ENCODE results near the gene COX19. TPM values are rescaled to one million over a fixed set of nuclear protein-coding genes. Genes with fewer than 3 reads are reported as not detected.
A peak's percentile ranks its signal among the peaks of the same experiment; 100 is the strongest.

The COX19 gene
- total and polyA plus RNA-seq, 2 experiments from 2014 or later, result 11.7 to 12.6 TPM

DNA sequence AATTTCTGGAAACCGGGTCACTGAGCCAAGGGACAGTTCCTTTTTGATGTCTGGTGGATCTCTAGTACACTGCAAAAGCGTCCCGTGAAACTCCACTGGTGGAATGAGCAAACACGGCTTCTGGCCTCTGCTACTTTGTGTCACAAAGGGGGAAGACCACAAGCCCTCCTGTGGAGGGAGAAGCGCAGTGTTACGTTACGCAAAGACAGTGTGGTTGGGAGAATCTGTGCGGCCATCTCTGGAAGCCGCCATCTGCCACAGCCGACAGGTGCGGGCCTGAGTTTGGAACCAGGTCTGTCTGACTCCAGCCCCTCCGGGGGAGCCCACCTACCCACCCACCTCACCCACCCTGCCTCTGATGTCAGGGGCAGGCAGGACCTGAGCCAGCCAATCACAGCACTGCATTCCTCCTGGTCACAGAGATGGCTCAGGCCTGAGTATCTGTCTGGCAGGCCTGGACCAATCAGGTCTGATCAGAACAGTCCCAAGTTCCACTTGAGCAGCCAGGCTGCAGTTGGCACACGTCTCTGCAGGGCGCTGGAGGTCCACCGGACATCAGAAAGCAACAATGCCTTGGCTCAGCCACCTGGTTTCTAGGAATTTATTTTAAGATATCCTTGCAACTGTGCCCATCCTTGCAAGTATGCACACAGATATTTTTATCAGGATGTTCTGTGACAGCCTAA is 4.7 kb upstream of the COX19 start:
- Histone ChIP-seq H3K9me2 (ENCODE audit: insufficient read depth) (no peaks in the 10 kb centered on the region), H3K4me1 (ENCODE audit: insufficient read depth) (no peaks in the 10 kb centered on the region), H3F3A (replicated peaks; ENCODE audit: low read depth) (no peaks in the 10 kb centered on the region), H4K20me1 (replicated peaks; ENCODE audit: insufficient read depth) (no peaks in the 10 kb centered on the region), H3K27me3 (ENCODE audit: insufficient read depth) (no peaks in the 10 kb centered on the region), H3K79me2 (replicated peaks; ENCODE audit: insufficient read depth) (no peaks in the 10 kb centered on the region), H3K27ac (ENCODE audit: low read depth) (no peak overlapping the region), H3K36me3 (ENCODE audit: insufficient read depth) (no peaks in the 10 kb centered on the region), H3K4me3 (no peak overlapping the region), H2AFZ (peak overlapping the region; percentile 56; the same call in 1 of the 2 replicates), H3K4me2 (no peak overlapping the region)
- Mint-ChIP-seq H3K36me3 (ENCODE audit: low read depth) (no peaks in the 10 kb centered on the region), H3K27me3 (ENCODE audit: insufficient read depth, low read depth, poor library complexity) (no peaks in the 10 kb centered on the region), H3K4me3 (no peak overlapping the region), H3K9me3 (no peaks in the 10 kb centered on the region; the same call in 2 of the 3 replicates), H3K27ac (no peak overlapping the region), H3K4me1 (peaks cover 2% of the 10 kb centered on the region; the same call in 2 of the 3 replicates)
- TF ChIP-seq NANOG (IDR thresholded peaks at IDR 0.05; ENCODE audit: borderline replicate concordance) (no peak), EZH2 (IDR thresholded peaks at IDR 0.05; ENCODE audit: low read depth, unreplicated experiment) (no peak), JUNB (IDR thresholded peaks at IDR 0.05; ENCODE audit: unreplicated experiment) (no peak), CREB1 (CRISPR knock-in tag; IDR thresholded peaks at IDR 0.05; ENCODE audit: low read depth) (no peak), EZH2phosphoT487 (IDR thresholded peaks at IDR 0.05; ENCODE audit: unreplicated experiment) (no peak), STAT1 (IDR thresholded peaks at IDR 0.05; ENCODE audit: unreplicated experiment) (no peak), POLR2AphosphoS5 (IDR thresholded peaks at IDR 0.05; ENCODE audit: low read depth) (no peak), ZNF331 (CRISPR knock-in tag; IDR thresholded peaks at IDR 0.05; ENCODE audit: low read depth) (no peak)
- no peak for DNase-seq (ENCODE audit: low spot score)
- ATAC-seq, result peak; percentile 27

DNA sequence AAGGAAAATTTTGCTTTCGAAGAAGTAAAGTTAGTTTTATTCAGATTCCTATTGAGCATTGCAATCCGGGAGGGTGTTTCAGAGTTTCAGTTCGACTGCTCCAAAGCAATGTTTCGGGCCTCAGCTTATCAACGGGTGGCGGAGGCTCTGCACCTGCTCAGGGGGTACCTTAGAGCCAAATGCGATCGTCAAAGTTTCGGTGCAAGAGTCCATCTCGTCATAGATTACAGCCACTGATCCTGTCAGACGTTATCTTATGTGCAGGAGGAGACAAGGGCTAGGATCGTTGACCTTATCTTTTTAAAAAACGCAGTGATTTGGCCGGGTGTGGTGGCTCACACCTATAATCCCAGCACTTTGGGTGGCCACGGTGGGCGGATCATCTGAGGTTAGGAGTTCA is 3.8 kb upstream of the COX19 start:
- no peak overlapping the region for H2AFZ ChIP-seq
- H3K27me3 Mint-ChIP-seq (ENCODE audit: insufficient read depth, low read depth, poor library complexity), result no peaks in the 10 kb centered on the region
- peaks cover 7% of the 10 kb centered on the region; the same call in 1 of the 2 replicates for H4K20me1 ChIP-seq (replicated peaks; ENCODE audit: insufficient read depth)
- H3K4me1 Mint-ChIP-seq, result peaks cover 2% of the 10 kb centered on the region; the same call in 2 of the 3 replicates
- H3K36me3 Mint-ChIP-seq (ENCODE audit: low read depth), result no peaks in the 10 kb centered on the region
- no peaks in the 10 kb centered on the region for H3K36me3 ChIP-seq (ENCODE audit: insufficient read depth)
- H3K9me3 Mint-ChIP-seq, result no peaks in the 10 kb centered on the region; the same call in 2 of the 3 replicates
- TF ChIP-seq ZNF114 (CRISPR knock-in tag; IDR thresholded peaks at IDR 0.05), result no peak
- no peak for TF ChIP-seq EZH2phosphoT487 (IDR thresholded peaks at IDR 0.05; ENCODE audit: unreplicated experiment)
- TF ChIP-seq CREB1 (CRISPR knock-in tag; IDR thresholded peaks at IDR 0.05; ENCODE audit: low read depth), result no peak
- TF ChIP-seq, protein P1, sequence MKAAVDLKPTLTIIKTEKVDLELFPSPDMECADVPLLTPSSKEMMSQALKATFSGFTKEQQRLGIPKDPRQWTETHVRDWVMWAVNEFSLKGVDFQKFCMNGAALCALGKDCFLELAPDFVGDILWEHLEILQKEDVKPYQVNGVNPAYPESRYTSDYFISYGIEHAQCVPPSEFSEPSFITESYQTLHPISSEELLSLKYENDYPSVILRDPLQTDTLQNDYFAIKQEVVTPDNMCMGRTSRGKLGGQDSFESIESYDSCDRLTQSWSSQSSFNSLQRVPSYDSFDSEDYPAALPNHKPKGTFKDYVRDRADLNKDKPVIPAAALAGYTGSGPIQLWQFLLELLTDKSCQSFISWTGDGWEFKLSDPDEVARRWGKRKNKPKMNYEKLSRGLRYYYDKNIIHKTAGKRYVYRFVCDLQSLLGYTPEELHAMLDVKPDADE (IDR thresholded peaks at IDR 0.05), result no peak
- TF ChIP-seq NANOG (IDR thresholded peaks at IDR 0.05; ENCODE audit: borderline replicate concordance), result no peak
- TF ChIP-seq POLR2AphosphoS5 (IDR thresholded peaks at IDR 0.05; ENCODE audit: low read depth), result no peak
- no peaks in the 10 kb centered on the region for H3K9me2 ChIP-seq (ENCODE audit: insufficient read depth)
- H3F3A ChIP-seq (replicated peaks; ENCODE audit: low read depth), result no peaks in the 10 kb centered on the region
- H3K4me3 ChIP-seq, result no peak overlapping the region
- no peak for DNase-seq (ENCODE audit: low spot score)
- H3K79me2 ChIP-seq (replicated peaks; ENCODE audit: insufficient read depth), result peaks cover 9% of the 10 kb centered on the region
- no peak overlapping the region for H3K4me3 Mint-ChIP-seq
- ATAC-seq, result no peak
- H3K27ac Mint-ChIP-seq, result no peak overlapping the region
- no peaks in the 10 kb centered on the region for H3K27me3 ChIP-seq (ENCODE audit: insufficient read depth)
- peaks cover 2% of the 10 kb centered on the region; the same call in 1 of the 2 replicates for H3K4me1 ChIP-seq (ENCODE audit: insufficient read depth)
- no peak overlapping the region for H3K27ac ChIP-seq (ENCODE audit: low read depth)
- no peak overlapping the region for H3K4me2 ChIP-seq
